PC-9 (cell line): ENCODE data around the gene PLEKHA1. TPM values are rescaled to one million over a fixed set of nuclear protein-coding genes. Genes with fewer than 3 reads are reported as not detected.

Experiments
- BruUV-seq: library from RNA; stranded (reverse); fragments of 400-500 nt; replicated peaks from 2 replicates; lab custom pipeline; 2021; lab: Mats Ljungman, UMichigan
- CTCF ChIA-PET: fragments of 300-600 bp; sonication (Branson Sonifier 250); formaldehyde crosslinking; loops from one replicate; lab custom pipeline; 2022; ENCODE audit warnings: antibody characterized with exemption; lab: Charles Lee
- POLR2A ChIA-PET: fragments of 300-600 bp; sonication (Branson Sonifier 250); formaldehyde crosslinking; loops from one replicate; lab custom pipeline; 2022; ENCODE audit warnings: antibody characterized with exemption; ENCODE audit not compliant: unreplicated experiment; lab: Charles Lee
- DNase-seq, 2 experiments: peaks; one replicate each; pipeline versions ENCODE4 v3.0.0 to v3.0.0-alpha.2; 2015 to 2022; ENCODE audit warnings: mixed read lengths in 1 of 2
- H2AFZ ChIP-seq: fragments of 200-600 bp; sonication (generic); 2 replicates; pipeline ENCODE4 v1.8.1; 2017; ENCODE audit warnings: antibody characterized with exemption
- H3F3A ChIP-seq: fragments of 200-600 bp; sonication (generic); 2 replicates; pipeline ENCODE4 v1.8.1; 2017; ENCODE audit warnings: antibody characterized with exemption, mild to moderate bottlenecking, low read depth; ENCODE audit not compliant: insufficient read depth
- H3K27ac ChIP-seq: fragments of 200-600 bp; sonication (generic); 2 replicates; pipeline ENCODE4 v1.6.1; 2016; ENCODE audit warnings: mixed run types
- H3K27me3 ChIP-seq: fragments of 200-600 bp; sonication (generic); 2 replicates; pipeline ENCODE4 v1.6.1; 2016; ENCODE audit warnings: low read depth, mixed run types; ENCODE audit not compliant: insufficient read depth
- H3K36me3 ChIP-seq: fragments of 200-600 bp; sonication (generic); 2 replicates; pipeline ENCODE4 v1.6.1; 2016; ENCODE audit warnings: low read depth, mixed run types
- H3K4me1 ChIP-seq: fragments of 200-600 bp; sonication (generic); replicated peaks from 2 replicates; pipeline ENCODE4 v1.6.1; 2016; ENCODE audit warnings: mixed run types; ENCODE audit not compliant: insufficient read depth
- H3K4me2 ChIP-seq: fragments of 200-600 bp; sonication (generic); 2 replicates; pipeline ENCODE4 v1.6.1; 2017; ENCODE audit warnings: mixed run types
- H3K4me3 ChIP-seq: fragments of 200-600 bp; sonication (generic); 2 replicates; pipeline ENCODE4 v1.6.1; 2016; ENCODE audit warnings: mixed run types
- H3K79me2 ChIP-seq: fragments of 200-600 bp; sonication (generic); 2 replicates; pipeline ENCODE4 v1.6.1; 2017; ENCODE audit warnings: low read depth, mixed run types
- H3K9me2 ChIP-seq: fragments of 200-600 bp; sonication (generic); 2 replicates; pipeline ENCODE4 v1.8.1; 2017; ENCODE audit warnings: mild to moderate bottlenecking; ENCODE audit not compliant: insufficient read depth
- H3K9me3 ChIP-seq: fragments of 200-600 bp; sonication (generic); 2 replicates; pipeline ENCODE4 v1.8.1; 2016; ENCODE audit warnings: low read depth; ENCODE audit not compliant: insufficient read depth
- H4K20me1 ChIP-seq: fragments of 200-600 bp; sonication (generic); 2 replicates; pipeline ENCODE4 v1.8.1; 2017; ENCODE audit not compliant: insufficient read depth
- EZH2 ChIP-seq: fragments of 200-600 bp; sonication (generic); IDR thresholded peaks from 2 replicates; pipeline ENCODE4 v1.8.0; 2017; ENCODE audit warnings: antibody characterized with exemption, low read depth
- intact Hi-C: fragments of 100-400 bp; cut with micrococcal nuclease; formaldehyde crosslinking; loops from one replicate; pipeline ENCODE4 v1.10.0; 2022; ENCODE audit not compliant: unreplicated experiment
- total RNA-seq: library from RNA; stranded (reverse); gene quantifications from 2 replicates; pipeline ENCODE4 v1.2.3, GENCODE V29; 2021
- TF ChIP-seq, protein P1 (sequence below): fragments of 200-600 bp; sonication (generic); conservative IDR thresholded peaks from 2 replicates; pipeline ENCODE4 v1.6.1; 2017; ENCODE audit warnings: mixed run types, antibody characterized with exemption, mild to moderate bottlenecking, moderate library complexity

PLEKHA1 gene
- total RNA-seq, 1 experiment from 2014 or later: 33.8 TPM

DNA sequence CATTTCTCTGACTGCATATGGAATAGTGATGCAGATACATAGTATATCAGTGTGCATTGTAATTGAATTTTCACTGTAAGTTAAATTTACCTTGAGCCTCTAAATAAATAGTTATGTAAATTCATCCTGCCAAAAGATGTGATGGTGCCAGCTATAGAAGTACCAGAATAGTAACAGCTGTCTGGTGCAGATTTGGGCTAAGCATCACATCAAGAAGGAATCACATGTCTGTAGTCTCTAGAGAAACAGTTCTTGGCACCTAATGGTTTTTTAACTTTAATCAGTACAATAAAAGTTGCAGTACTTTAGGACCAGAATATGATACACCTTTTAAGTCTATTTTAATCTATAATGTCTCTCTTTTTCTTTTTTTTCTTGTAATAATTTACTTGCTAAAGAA lies 17.4 kb downstream of the PLEKHA1 start:
- BruUV-seq: no TSS peak
- no peak for DNase-seq
- Histone ChIP-seq H3K36me3 (no peaks in the 10 kb centered on the region), H2AFZ (no peak overlapping the region), H3K79me2 (peaks cover 9% of the 10 kb centered on the region; the same call in 1 of the 2 replicates), H3K9me2 (no peaks in the 10 kb centered on the region), H3K4me3 (no peak overlapping the region), H3K4me2 (no peak overlapping the region), H3K9me3 (no peaks in the 10 kb centered on the region), H3K27me3 (no peaks in the 10 kb centered on the region), H3F3A (no peaks in the 10 kb centered on the region), H3K4me1 (no peaks in the 10 kb centered on the region), H4K20me1 (peaks cover 2% of the 10 kb centered on the region; the same call in 1 of the 2 replicates), H3K27ac (no peak overlapping the region)
- TF ChIP-seq EZH2: no peak
- TF ChIP-seq, protein P1, sequence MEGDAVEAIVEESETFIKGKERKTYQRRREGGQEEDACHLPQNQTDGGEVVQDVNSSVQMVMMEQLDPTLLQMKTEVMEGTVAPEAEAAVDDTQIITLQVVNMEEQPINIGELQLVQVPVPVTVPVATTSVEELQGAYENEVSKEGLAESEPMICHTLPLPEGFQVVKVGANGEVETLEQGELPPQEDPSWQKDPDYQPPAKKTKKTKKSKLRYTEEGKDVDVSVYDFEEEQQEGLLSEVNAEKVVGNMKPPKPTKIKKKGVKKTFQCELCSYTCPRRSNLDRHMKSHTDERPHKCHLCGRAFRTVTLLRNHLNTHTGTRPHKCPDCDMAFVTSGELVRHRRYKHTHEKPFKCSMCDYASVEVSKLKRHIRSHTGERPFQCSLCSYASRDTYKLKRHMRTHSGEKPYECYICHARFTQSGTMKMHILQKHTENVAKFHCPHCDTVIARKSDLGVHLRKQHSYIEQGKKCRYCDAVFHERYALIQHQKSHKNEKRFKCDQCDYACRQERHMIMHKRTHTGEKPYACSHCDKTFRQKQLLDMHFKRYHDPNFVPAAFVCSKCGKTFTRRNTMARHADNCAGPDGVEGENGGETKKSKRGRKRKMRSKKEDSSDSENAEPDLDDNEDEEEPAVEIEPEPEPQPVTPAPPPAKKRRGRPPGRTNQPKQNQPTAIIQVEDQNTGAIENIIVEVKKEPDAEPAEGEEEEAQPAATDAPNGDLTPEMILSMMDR: no peak
- ChIA-PET POLR2A (no interaction called here), CTCF (no interaction called here)
- intact Hi-C loops: no loop called here

GRCh38 chr10:122392835-122393234 lies 18.3 kb downstream of the PLEKHA1 start:
- H3K9me2 ChIP-seq: no peaks in the 10 kb centered on the region
- no peaks in the 10 kb centered on the region for H3F3A ChIP-seq
- no peaks in the 10 kb centered on the region for H3K4me1 ChIP-seq
- no peak overlapping the region for H2AFZ ChIP-seq
- BruUV-seq: no TSS peak
- no peak overlapping the region for H3K4me2 ChIP-seq
- H4K20me1 ChIP-seq: peaks cover 2% of the 10 kb centered on the region; the same call in 1 of the 2 replicates
- no peak overlapping the region for H3K27ac ChIP-seq
- TF ChIP-seq EZH2: no peak
- TF ChIP-seq, protein P1: no peak
- no peaks in the 10 kb centered on the region for H3K36me3 ChIP-seq
- H3K4me3 ChIP-seq: no peak overlapping the region
- no peak for DNase-seq
- intact Hi-C loops: no loop called here
- POLR2A ChIA-PET: no interaction called here
- H3K27me3 ChIP-seq: no peaks in the 10 kb centered on the region
- CTCF ChIA-PET: no interaction called here
- no peaks in the 10 kb centered on the region for H3K9me3 ChIP-seq
- H3K79me2 ChIP-seq: 0 out of 2 replicates have a peak, but pooled peaks cover 9% of the 10 kb centered on the region

- no peak overlapping the region for H3K27ac ChIP-seq
Measured at GRCh38 chr10:122393288-122393687, 18.8 kb downstream of the PLEKHA1 start.

More at GRCh38 chr10:122393288-122393687, 18.8 kb downstream of the PLEKHA1 start:
- TF ChIP-seq, protein P1: no peak
- TF ChIP-seq EZH2: no peak
- H2AFZ ChIP-seq: no peak overlapping the region
- no peaks in the 10 kb centered on the region for H3K9me3 ChIP-seq
- intact Hi-C loops: no loop called here
- ChIA-PET POLR2A (no interaction called here), CTCF (no interaction called here)
- no peaks in the 10 kb centered on the region for H3K4me1 ChIP-seq
- H3K9me2 ChIP-seq: no peaks in the 10 kb centered on the region
- BruUV-seq: no TSS peak
- no peaks in the 10 kb centered on the region for H3K27me3 ChIP-seq
- H4K20me1 ChIP-seq: peaks cover 2% of the 10 kb centered on the region; the same call in 1 of the 2 replicates
- H3K4me2 ChIP-seq: no peak overlapping the region
- H3F3A ChIP-seq: no peaks in the 10 kb centered on the region
- H3K36me3 ChIP-seq: no peaks in the 10 kb centered on the region
- no peak overlapping the region for H3K4me3 ChIP-seq
- no peak for DNase-seq
- 0 out of 2 replicates have a peak, but pooled peaks cover 9% of the 10 kb centered on the region for H3K79me2 ChIP-seq
